ENCODE results near the gene RAX2.
"Not testable (repeated sequence)": the region's sequence is repeated elsewhere in the genome, so short reads cannot be mapped to it uniquely, and the experiment has no call there.

RAX2 gene

DNA sequence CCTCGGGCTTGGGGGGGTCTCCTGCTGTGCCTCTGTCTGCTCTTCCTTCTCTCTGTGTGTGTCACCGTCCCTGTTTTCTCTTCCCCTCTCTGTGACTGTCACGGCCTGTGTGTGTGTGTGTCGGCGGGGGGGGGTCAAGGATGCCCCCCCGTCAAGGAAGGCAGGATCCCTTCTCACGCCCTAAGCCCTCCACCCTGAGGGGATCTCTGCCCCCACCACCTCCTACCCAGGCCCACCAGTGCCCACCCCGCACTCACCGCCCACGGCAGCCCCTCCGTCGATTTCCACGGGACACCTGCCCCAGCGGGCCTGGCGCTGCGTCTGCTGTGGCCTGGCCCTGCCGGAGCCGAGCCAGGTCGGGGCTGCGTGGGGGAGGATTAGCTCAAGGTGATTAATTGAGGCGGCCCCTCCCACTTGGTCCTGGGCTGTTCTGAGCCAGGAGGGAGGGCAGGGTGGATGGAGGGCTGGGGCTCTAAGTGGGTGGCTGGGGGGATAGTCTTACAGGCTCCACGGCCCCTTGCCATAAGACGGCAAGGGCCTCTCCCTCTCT lies at the start of gene RAX2:
Gene RAX2 (minus strand): TSS at position 323 of the 550 bp plus-strand sequence. CDS start 486 bp downstream, outside the sequence.
- no peak for DNase-seq (ENCODE audit: low read depth)

DNA sequence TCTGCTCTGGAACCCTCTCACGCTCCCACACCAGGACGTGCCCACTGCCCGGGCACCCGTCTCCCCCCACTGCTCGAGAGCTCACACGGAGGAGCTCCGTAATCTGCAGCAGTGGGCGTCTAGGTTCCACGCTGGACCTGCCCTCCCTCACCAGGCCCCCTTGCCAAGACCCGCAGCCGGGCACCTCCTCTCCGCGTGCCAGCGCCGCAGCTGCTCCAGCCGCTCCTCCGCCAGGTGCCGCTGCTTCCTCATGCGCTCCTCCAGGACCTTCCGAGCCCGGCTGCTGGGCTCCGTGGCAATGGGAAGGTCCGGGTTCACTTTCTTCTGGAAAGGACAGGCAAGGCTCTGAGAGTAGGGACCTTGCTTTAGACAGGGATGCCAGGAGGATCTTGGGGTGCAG lies 49.1 kb upstream of the RAX2 start:
- no peak for DNase-seq (ENCODE audit: low read depth)

DNA sequence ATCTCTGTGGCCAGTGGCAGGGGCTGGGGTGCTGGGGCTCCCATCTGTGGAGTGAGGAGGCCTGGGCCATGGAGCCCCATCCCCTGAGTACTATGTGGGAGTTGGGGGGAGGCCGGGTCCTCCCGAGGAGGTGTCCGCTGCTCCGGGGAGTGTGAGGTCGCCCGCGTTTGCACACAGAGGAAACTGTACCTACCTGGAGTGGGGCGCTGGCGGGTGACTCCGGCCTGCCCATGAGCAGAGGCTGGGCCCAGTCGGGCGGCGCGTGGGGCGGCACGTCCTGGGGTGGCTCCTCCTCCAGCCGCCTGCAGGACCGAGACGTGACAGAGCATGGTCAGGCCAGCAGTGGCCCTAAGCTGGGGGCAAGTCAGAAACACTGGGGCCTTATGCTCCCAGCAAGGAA lies 48.0 kb upstream of the RAX2 start:
- no peak for DNase-seq (ENCODE audit: low read depth)

DNA sequence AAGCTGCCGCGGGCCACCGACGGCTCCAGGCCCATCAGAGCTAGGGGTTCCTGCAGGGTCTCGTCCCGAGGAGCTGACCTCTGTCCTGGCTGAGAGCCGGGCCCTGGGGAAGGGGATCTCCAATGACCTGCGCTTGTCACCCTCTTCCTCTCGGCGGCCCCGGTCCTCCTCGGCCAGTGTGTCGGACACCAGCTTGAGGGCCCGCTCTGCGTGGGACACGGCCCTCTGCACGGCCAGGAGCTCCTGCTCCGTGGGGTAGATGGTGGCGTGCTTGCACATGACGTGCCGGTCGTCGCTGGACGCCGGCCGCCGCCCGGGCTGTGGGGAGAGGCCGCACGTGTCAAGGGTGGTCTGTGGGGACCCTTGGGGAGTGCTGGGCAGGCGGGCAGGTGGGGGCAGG lies 46.9 kb upstream of the RAX2 start:
- no peak for DNase-seq (ENCODE audit: low read depth)

DNA sequence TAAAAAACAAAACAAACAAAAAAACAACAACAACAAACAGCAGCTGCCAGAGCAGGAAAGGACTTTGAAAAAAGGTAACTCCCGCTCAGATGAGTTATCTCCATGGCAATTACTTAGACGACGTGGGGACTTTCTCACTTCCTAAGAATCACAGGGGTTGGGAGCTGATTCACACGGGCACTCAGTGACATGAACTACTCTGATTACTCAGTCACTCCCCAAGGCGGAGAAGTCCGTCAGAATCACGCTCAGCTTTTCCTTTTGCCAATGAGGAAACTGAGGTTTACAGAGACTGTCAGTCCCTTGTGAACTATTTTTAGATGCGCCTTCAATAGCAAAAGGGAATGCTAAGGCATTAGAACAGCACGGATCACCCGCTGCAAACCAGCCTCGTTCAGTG lies 46.4 kb upstream of the RAX2 start:
- no peak for DNase-seq (ENCODE audit: low read depth)

DNA sequence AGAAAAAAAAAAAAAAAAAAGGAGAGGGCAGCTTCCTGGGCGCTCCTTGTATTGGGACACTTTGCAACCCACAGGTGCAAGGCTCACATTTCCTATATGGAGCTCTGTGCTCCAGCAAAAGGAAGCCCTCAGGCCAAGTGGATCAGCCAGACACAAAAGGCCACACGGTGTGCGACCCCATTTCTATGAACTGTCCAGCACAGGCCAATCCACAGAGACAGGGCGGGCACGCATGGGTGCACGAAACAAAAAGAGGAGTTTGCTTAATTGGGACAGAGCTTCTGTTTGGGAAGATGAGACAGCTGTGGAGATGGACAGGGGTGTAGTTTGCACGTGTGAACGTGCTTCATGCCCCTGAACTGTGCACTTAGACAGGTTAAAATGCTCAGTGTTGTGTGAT lies 45.7 kb upstream of the RAX2 start:
- no peak for DNase-seq (ENCODE audit: low read depth)

DNA sequence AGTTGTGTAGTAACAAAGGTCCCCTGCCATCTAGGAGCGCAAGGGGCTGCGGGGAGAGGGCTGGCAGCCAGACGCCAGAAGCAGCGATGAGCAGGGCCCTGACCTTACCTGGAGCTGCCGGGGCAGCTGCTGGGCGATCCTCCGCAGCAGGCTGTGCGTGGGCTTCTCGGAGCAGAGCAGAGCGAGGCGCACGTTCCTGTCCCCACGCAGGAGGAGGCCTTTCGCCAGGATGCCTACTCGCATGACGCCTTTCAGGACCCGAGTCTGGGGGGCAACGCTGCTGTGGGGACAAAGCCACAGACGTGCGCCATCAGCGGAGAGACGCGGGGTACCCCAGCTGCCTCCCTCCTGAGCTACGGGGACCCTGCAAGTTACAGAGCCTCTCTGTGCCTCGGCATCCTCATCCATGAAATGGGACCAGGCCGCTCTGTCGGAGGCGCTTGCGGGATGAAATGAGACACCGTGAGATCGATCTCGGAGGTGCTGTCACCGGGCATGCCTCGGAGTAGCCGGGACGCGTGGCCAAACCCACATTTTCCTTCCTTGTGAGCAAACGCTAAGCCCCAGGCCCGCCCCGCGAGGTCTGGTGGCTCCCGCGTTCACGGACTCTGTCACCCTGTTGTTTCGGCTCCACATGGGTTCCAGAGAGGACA lies 44.7 kb upstream of the RAX2 start:
- no peak for DNase-seq (ENCODE audit: low read depth)

DNA sequence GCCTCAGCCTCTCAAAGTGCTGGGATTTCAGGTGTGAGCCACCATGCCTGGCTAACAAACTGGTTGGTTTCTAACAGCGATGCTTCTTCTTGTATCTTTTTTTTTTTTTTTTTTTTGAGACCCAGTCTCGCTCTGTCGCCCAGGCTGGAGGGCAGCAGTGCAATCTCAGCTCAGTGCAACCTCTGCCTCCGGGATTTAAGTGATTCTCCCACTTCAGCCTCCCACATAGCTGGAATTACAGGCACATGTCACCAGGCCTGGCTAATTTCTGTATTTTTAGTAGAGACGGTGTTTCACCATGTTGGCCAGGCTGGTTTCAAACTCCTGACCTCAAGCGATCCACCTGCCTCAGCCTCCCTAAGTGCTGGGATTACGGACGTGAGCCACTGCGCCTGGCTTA lies 44.1 kb upstream of the RAX2 start:
- DNase-seq (ENCODE audit: low read depth), result not testable (repeated sequence)

DNA sequence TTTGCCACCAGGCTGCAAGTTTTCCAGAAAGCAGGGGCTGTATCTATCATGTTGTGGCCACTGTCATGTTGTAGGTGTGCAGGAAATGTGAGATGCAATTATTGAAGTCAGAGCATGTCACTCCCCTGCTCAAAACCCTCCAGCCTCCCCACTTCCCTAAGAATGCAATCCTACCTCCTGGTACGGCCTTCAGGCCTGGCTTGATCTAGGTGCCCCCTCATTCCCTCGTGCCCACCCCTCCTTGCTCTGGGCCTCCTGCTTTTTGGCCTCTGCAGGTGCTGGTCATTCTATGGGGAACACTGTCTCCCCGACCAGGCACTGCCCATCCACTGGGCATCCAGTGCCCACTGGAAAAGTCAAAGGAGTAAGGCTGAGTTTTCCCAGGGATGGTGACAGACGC lies 42.6 kb upstream of the RAX2 start:
- DNase-seq (ENCODE audit: low read depth), result no peak

DNA sequence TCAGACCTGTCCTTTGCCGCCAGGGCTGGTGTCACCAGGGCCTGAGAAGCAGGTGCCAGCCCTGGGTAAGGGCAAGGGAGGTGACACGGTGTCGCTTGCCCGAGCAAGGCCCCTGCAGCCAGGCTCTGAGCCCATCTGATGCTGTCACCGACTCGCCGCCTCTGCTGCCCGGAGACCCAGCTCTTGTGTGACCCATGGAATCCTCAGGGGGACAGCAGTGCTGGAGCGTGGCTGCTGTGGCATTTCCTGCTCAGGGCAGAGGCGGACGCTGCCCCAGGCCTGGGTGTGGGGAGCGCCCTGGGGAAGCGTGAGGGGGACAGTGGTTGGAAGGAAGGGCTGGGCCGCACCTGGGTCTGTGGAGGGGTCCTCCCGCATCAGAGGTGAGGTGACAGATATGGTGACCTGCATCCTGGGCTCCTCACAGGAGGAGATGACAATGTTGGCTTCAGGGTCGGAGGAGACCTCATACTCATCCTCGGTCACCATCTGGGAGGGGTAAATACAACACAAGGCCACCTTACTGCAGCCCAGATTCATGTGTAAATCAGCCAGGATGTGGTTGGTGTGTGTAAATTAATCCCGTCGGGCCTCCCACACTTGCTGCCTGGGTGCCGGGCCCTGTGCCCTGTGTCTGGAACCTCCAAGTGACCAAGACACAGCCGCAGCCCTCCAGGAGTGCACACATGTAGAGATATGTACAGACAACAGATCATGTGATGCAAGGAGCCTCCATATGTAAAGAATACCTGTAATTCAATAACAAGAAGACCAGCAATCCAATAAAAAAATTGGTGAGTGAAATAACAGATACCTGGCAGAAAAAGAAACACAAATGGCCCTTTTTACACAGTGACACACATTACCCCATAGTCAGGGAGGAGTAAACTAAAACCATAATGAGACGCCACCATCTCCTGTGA lies 41.7 kb upstream of the RAX2 start:
- no peak for DNase-seq (ENCODE audit: low read depth)

DNA sequence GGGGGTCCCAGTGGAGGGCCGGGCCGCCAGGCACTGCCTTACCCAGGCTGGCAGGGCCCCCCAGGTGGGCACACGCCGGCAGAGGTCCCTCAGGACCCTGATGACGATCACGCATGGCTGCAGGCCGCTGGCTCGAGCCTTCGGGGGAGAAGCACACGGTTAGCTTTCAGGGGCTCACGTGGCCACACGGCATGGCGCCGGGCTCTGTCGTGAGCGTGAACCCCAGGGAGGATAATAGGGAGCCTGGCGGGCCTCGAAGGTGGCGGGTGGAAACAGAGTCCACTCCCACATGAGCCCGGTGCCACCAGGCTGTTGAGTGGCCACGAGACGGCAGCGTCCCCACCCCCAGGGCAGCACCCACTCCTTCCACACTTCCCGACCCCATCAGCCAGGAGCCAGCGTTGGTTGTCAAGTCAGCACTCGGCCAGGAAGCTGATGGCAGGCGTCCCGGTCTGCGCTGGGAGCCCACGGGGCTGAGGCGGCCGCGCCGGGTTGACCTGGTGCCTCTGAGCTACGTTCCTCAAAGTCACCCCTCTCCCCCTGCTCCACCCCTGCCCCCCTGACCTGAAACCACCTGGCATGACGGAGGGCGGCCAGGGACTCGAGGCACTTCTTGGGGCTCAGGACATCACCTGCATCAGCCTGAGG lies 38.8 kb upstream of the RAX2 start:
- DNase-seq (ENCODE audit: low read depth), result no peak

DNA sequence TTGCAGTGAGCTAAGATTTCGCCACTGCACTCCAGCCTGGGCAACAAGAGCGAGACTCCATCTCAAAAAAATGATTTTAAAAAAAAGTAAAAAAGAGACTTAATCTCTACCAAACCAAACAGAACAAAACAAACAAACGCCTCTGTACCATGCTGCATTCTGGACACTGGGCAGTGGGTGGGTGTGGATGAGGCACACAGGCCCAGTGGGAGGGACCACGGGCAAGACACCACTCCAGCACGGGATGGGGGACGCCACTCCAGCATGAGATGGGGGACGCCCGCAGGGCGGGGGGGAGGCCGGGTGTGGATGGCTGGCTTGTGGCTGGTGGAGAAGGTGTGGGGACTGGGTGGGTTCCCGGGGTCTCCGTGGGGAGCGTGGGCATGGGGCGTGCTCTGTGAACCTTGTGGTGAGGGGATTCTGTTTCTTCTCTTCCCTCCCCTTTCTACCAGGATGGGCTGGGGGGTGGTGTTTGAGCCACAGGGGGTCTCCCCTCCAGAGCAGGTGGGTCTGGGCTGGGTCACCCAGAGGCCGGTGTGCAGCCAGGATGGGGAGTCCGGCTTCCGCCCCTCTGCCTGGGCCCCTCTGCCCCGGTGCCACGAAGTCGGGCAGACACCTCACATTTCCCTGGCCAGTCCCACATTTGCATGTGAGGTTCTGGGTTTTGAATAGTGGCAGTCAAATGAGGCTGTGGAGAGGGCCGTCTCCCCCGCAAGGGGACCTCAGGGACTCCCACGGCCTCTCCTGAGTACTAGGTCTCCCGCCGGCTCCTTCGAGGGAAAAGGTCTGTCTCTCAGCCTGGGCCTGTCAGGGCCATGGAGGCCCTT lies 38.1 kb upstream of the RAX2 start:
- no peak for DNase-seq (ENCODE audit: low read depth)

DNA sequence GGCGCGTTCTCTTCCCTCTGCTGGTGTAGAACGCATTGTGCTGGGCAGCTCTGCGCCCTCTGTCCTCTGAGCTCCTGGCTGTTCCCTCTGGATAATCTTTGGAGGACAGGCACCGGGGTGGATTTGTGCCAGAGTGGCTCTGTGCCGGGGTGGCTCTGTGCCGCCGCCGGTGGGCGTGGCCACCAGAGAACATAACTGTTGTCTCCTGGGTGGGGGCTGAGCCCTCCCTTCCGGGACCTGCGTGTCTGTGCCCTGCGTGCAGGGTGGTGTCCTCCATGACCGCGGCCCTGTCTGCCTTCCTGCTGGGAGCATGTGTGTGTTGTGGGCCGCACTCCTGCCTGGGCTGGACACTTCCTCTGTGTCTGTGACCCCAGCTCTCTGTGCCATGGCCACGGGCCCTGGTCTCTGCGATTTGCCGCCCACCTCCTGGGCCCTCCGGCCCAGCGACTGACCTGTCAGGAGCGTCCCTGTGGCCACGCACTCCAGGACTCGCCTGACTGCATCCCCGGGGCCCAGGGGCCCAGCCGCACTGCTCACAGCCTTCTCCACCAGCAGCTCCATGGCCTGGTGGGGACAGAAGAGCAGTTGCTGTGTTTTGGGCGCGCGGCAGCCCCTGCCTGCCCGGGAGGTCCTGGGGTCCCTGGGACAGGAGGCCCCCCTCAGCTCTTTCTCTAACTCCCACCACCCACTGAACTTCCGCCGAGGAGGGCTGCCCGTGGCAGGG lies 36.6 kb upstream of the RAX2 start:
- DNase-seq (ENCODE audit: low read depth), result no peak

DNA sequence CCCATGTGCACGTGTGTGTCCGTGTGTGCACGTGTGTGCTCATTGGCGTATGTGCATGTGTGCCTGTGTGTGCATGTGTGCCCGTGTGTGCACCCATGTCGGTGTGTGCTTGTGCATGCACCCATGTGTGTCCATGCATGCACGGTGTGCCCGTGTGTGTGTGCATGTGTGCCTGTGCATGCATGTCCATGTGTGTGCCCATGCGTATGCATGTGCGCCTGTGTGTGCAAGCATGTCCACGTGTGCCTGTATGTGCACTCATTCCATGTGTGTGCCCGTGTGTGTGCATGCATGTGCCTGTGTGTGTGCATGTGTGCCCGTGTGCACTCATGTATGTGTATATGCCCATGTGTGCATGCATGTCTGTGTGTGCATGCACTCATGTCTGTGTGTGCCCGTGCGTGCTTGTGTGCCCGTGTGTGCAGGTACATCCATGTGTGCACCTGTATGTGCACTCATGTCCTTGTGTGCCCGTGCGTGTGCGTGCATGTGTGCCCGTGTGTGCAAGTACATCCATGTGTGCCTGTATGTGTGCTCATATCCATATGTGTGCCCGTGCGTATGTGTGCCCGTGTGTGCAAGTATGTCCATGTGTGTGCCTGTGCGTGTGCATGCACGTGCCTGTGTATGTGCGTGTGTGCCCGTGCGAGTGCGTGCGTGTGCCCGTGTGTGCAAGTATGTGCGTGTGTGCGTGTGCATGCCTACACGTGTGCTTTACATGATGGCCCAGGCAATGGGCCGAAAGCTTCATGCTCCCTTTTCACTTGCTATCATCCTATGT lies 35.7 kb upstream of the RAX2 start:
- no peak for DNase-seq (ENCODE audit: low read depth)

DNA sequence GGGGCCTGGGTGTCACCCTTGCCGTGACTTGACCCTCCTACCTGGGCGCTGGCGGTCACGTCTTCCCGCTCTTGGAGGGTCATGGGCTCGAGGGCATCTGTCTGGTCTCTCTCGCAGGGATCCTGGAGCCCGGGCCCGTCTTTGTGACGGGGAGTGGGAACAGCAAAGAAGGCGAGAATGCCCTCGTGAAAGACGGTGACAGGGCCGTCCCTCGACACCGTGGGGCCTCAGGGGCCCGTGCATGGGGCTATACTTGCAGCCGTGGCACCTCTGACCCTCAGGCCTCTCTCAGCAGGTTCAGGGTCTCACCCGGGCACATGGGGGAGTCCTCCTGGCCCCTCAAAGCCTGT lies 35.1 kb upstream of the RAX2 start:
- no peak for DNase-seq (ENCODE audit: low read depth)

DNA sequence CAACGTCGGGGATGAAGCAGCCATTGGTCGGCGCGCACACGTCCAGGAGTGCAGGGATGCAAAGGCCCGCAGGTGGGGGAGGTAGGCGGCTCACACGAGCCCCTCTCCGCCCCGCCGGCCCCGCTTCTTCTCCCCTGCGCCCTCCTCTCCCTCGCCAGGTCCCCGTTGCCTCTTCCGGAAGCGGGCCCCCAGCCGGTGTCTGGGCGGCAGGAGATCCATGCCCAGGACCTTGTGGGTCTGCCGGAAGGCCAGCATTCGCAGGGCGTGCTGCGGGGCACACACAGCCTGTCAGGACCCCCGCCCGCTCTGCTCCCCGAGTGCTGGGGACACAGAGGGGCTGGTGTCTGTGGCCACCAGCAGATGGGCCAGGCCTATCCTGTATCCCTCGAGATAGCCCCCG lies 33.8 kb upstream of the RAX2 start:
- DNase-seq (ENCODE audit: low read depth), result no peak

DNA sequence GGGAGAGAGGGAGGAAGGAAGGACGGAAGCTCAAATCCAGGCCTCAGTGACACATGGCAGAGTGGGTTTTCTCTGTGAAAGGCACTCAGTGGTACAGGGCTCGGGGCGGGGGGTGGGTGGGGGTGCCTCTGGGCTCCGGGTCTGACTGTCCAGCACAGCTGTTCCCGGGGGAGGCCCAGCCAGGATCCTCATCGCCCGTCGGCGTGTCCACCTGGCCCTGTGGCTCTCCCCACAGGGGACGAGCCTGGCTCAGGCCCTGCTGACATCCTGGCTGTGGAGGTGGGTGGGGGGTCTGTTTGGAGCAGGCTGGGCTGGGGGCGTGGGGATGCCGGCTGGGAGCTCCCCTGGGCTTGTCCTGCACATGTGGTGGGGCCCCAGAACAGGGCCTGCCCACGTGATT lies 32.4 kb upstream of the RAX2 start:
- no peak for DNase-seq (ENCODE audit: low read depth)

DNA sequence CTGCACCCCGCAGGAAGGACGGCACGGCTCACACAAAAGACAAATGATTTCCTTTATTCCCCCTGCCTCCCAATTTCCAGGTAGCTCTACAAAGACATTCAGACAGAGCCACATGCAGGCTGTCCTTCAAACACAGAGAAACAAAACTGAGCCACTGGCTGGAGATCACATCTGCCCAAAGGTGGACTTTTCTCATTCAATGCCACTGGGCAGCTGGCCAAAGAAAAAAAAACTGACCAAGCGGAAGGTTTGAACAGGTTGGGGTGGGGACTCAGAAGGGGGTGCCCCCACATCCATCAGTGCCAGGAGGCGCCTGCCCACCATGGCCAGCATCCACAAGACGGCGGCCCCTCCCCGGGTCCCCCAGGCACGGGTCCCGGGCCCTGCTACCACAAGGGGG lies 32.0 kb upstream of the RAX2 start:
- no peak for DNase-seq (ENCODE audit: low read depth)

DNA sequence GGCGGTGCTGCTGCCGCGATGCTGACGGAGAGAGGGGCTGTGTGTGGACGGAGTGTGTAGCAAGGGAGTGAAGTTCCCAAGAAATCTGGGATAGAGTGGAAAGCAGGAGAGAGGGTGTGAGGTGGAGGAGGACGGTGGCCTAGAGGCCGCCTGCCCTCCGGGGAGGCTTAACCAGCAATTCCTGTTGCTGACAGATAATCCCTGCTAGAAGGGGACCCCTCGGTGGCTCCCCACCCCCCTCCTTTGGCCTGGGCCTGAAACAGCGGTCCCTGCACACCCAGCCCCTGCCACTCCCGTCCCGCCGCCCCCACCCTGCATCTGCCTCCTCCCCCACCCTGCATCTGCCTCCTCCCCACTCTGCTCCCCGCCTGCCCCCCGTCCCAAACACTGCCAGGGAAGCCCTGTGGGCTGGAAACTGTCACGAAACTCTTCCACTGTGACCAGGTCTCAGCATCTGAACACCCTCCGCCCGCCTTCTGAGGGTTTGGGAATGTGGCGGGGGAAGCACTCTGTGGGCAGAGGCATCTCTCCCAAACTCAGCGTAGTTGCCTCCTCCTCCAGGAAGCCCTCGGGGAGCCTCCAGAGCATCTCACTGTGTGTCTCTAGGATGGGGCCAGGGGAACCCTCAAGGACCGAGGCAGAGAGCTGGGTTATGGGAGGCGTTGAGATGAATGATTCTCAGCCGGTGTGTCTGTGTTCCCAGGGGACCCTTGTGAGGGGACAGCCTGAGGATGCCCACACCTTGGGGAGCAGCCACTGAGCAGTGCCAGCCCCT lies 31.3 kb upstream of the RAX2 start:
- DNase-seq (ENCODE audit: low read depth), result no peak
